ENCODE results near the gene SURF4. TPM values are rescaled to one million over a fixed set of nuclear protein-coding genes. Genes with fewer than 3 reads are reported as not detected.

The SURF4 gene
- total RNA-seq, 4 donors from 2014 or later: 89.4 to 205 (median 147) TPM

- H3K4me1 ChIP-seq: peaks cover 19 to 45% (median 38%) of the 10 kb centered on the region in 4 donors
- H3K36me3 ChIP-seq: peaks cover 0 to 50% (median 21%) of the 10 kb centered on the region in 4 donors
Observed at GRCh38 chr9:133366435-133366834, 9.4 kb downstream of the SURF4 start.

GRCh38 chr9:133362359-133363044 is 13.4 kb downstream of the SURF4 start:
- H3K27me3 ChIP-seq: no peaks in the 10 kb centered on the region
- in situ Hi-C loops (cut with MboI; ENCODE audit: low pct_ligation_motif_present in 1 of 4, low pct_unique_long_range_greater_than_20kb in 1 of 4, low sequenced_read_pairs in 3 of 4) (no loop called here), intact Hi-C loops (cut with DNase I; ENCODE audit: low total_unique reads) (no loop called here)
- no peak for TF ChIP-seq POLR2A (IDR thresholded peaks at IDR 0.05)
- TF ChIP-seq CTCF (IDR thresholded peaks at IDR 0.05): no peak
- TF ChIP-seq EP300 (IDR thresholded peaks at IDR 0.05; ENCODE audit: low read depth): no peak
- no peak for TF ChIP-seq POLR2AphosphoS5 (IDR thresholded peaks at IDR 0.05)
- H3K4me1 ChIP-seq: peaks cover under 1 to 8% (median 4%) of the 10 kb centered on the region in 4 donors
- WGBS, 2 donors (ENCODE audit: low coverage in 1 of 2): 75 to 87% methylated on average over 2 to 11 of the region's 15 CpGs
- DNase-seq: no peak
- no peaks in the 10 kb centered on the region for H3K9me3 ChIP-seq
- no peak overlapping the region for H3K4me3 ChIP-seq
- peaks cover 0 to 50% (median 23%) of the 10 kb centered on the region in 4 donors for H3K36me3 ChIP-seq
- no peak overlapping the region for H3K27ac ChIP-seq

More at GRCh38 chr9:133366435-133366834, 9.4 kb downstream of the SURF4 start:
- TF ChIP-seq CTCF (IDR thresholded peaks at IDR 0.05) (no peak), POLR2A (IDR thresholded peaks at IDR 0.05) (no peak), EP300 (IDR thresholded peaks at IDR 0.05; ENCODE audit: low read depth) (no peak), POLR2AphosphoS5 (IDR thresholded peaks at IDR 0.05) (no peak)
- Histone ChIP-seq H3K9me3 (no peaks in the 10 kb centered on the region), H3K27me3 (no peaks in the 10 kb centered on the region), H3K4me3 (no peak overlapping the region), H3K27ac (no peak overlapping the region)
- no peak for DNase-seq
- intact Hi-C loops (cut with DNase I; ENCODE audit: low total_unique reads) (no loop called here), in situ Hi-C loops (cut with MboI; ENCODE audit: low pct_ligation_motif_present in 1 of 4, low pct_unique_long_range_greater_than_20kb in 1 of 4, low sequenced_read_pairs in 3 of 4) (no loop called here)
- 67 to 95% methylated on average over 1 to 11 of the region's 11 CpGs for WGBS, 2 donors (ENCODE audit: low coverage in 1 of 2)

DNA sequence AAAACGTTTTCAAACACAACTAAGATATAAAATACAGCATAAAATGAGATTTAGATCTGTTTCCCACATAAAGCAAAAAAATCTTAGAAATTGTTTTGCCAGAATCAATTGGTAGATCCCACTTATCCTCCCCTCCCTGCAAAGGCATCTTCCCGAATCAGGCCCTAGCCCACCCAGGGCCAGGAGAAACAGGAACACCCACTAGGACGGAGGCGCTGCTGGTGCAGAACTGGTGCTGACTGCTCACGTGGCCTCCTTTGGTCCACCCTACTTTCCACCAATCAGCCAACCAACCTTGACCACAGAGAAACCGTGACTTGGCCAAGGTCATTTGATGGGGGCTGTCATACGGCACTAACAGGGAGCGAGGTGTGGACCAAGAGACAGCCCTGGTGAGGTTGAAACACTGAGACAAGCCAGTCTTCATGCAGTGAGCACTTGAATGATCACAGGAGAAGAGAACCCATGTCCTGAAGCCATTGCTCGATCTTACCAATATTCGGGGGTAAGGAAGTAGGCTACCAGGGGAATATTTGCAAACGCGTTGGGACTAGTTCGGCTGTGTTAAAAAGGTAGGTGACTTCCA is 14.3 kb downstream of the SURF4 start:
- H3K27ac ChIP-seq: no peak overlapping the region
- intact Hi-C loops (cut with DNase I; ENCODE audit: low total_unique reads): no loop called here
- no peaks in the 10 kb centered on the region for H3K9me3 ChIP-seq
- in situ Hi-C loops (cut with MboI; ENCODE audit: low pct_ligation_motif_present in 1 of 4, low pct_unique_long_range_greater_than_20kb in 1 of 4, low sequenced_read_pairs in 3 of 4): no loop called here
- DNase-seq: no peak
- no peaks in the 10 kb centered on the region for H3K27me3 ChIP-seq
- WGBS, 2 donors (ENCODE audit: low coverage in 1 of 2): 84 to 96% methylated on average over 4 to 13 of the region's 13 CpGs
- peaks cover 0 to 46% (median 22%) of the 10 kb centered on the region in 4 donors for H3K36me3 ChIP-seq
- H3K4me3 ChIP-seq: no peak overlapping the region
- TF ChIP-seq EP300 (IDR thresholded peaks at IDR 0.05; ENCODE audit: low read depth) (no peak), CTCF (IDR thresholded peaks at IDR 0.05) (no peak), POLR2AphosphoS5 (IDR thresholded peaks at IDR 0.05) (no peak), POLR2A (IDR thresholded peaks at IDR 0.05) (no peak)
- peaks cover 7 to 10% (median 9%) of the 10 kb centered on the region in 4 donors for H3K4me1 ChIP-seq

DNA sequence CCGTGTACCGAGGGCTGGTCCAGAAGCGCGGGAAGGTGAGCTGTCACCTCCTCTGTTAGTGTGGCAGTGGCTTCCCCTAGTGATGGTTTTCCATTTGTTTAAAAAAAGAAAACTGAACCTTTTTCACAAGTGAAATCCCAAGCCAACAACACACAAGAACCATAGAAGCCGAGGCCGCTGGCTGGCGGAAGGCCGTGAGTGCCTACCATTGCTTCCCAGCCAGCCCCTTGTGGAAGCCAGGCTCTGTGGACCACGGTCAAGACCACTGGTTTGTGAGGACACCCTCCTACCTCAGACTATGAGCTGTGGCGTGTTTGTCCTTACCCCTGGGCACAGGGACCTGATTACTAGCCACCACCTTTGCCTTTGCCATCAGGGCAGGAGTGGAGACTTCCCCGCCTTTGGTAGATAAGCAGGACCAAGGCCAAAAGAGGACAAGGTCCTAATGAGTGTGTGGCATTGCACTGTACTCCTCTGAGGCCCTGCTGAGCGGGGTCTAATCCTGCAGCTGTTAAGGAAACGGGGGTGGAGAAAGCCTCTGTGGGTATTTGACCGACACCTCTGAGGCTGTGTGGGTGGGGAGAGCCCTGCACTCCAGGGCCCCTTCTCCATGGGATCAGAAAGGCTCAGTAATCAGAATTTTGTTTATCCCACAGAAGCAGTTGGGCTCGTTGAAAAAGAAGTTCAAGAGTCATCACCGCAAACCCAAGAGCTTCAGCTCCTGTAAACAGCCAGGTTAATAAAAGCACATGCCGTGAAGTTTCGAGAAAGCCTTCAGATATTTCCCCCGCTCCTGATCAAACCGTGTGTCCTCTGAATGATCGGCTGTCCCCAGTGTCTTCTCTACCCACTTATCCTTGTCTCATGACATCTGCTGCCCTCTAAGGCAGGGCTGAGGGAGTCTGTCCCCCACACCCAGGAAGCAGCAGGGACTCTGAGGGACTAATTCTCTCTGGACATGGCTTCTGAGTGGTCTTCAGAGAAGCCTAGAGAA is 15.2 kb downstream of the SURF4 start:
- WGBS, 2 donors (ENCODE audit: low coverage in 1 of 2): 77 to 82% methylated on average over 14 to 21 of the region's 21 CpGs
- DNase-seq: no peak
- Histone ChIP-seq H3K9me3 (no peaks in the 10 kb centered on the region), H3K27me3 (no peaks in the 10 kb centered on the region), H3K4me3 (no peak overlapping the region), H3K36me3 (peaks cover 0 to 37% (median 17%) of the 10 kb centered on the region in 4 donors), H3K4me1 (peaks cover 7 to 12% (median 11%) of the 10 kb centered on the region in 4 donors), H3K27ac (no peak overlapping the region)
- intact Hi-C loops (cut with DNase I; ENCODE audit: low total_unique reads): no loop called here
- TF ChIP-seq EP300 (IDR thresholded peaks at IDR 0.05; ENCODE audit: low read depth) (no peak), POLR2AphosphoS5 (IDR thresholded peaks at IDR 0.05) (no peak), CTCF (IDR thresholded peaks at IDR 0.05) (no peak), POLR2A (IDR thresholded peaks at IDR 0.05) (no peak)
- in situ Hi-C loops (cut with MboI; ENCODE audit: low pct_ligation_motif_present in 1 of 4, low pct_unique_long_range_greater_than_20kb in 1 of 4, low sequenced_read_pairs in 3 of 4): no loop called here

All from transverse colon (tissue), 4 donors.